OCI-M2 (cell line): ENCODE measurements around the gene LTA4H.

ENCODE experiments used
- DNase-seq: peaks from one replicate; lab custom pipeline; 2025; ENCODE audit not compliant: unreplicated experiment; lab: John Stamatoyannopoulos, UW

The LTA4H gene

GRCh38 chr12:95960241-95960640, 75.1 kb downstream of the LTA4H start:
- DNase-seq = no peak

GRCh38 chr12:95959107-95959506, 76.3 kb downstream of the LTA4H start:
- no peak for DNase-seq

- no peak for DNase-seq
Measured at GRCh38 chr12:95956557-95957145, 78.7 kb downstream of the LTA4H start.

- DNase-seq = no peak
Measured at GRCh38 chr12:95955549-95956159, 79.7 kb downstream of the LTA4H start.

GRCh38 chr12:95953000-95953399, 82.4 kb downstream of the LTA4H start:
- DNase-seq = no peak

GRCh38 chr12:95951515-95951914, 83.9 kb downstream of the LTA4H start:
- DNase-seq = no peak
